T1000 (cell line): Measurements from ENCODE around the gene USP53.
"Not testable (repeated sequence)": the region's sequence is repeated elsewhere in the genome, so short reads cannot be mapped to it uniquely, and the experiment has no call there.

Source experiments
- DNase-seq: peaks from one replicate; lab custom pipeline; 2025; ENCODE audit warnings: mixed read lengths; lab: John Stamatoyannopoulos, UW

The USP53 gene

GRCh38 chr4:119321921-119322687, 109.6 kb downstream of the USP53 start, which contains the start of gene FABP2:
FABP2 (minus strand) TSS chr4:119322138; CDS start chr4:119322102, 36 bp downstream.
- no peak for DNase-seq

- DNase-seq, result no peak
These were observed 116.2 kb downstream of the USP53 start for GRCh38 chr4:119328695-119329094.

GRCh38 chr4:119329835-119330620, 117.5 kb downstream of the USP53 start:
- DNase-seq, result no peak

- DNase-seq, result not testable (repeated sequence)
These were observed 123.9 kb downstream of the USP53 start for GRCh38 chr4:119336332-119336979.

- DNase-seq, result no peak
These were observed 124.5 kb downstream of the USP53 start for GRCh38 chr4:119337010-119337409.

- not testable (repeated sequence) for DNase-seq
These were observed 127.4 kb downstream of the USP53 start for GRCh38 chr4:119339895-119340294.

- not testable (repeated sequence) for DNase-seq
These were observed 130.8 kb downstream of the USP53 start for GRCh38 chr4:119343293-119343692.
